OCI-LY3 (cell line): ENCODE measurements around the gene ATXN7.

ENCODE experiments used
- EZH2phosphoT487 ChIP-seq: fragments of 200-600 bp; shearing (Covaris generic); IDR thresholded peaks from 2 replicates; pipeline ENCODE4 v1.6.1; 2018; ENCODE audit warnings: antibody characterized with exemption, mixed run types, low read depth
- TF ChIP-seq, protein P1 (sequence below): fragments of 200-600, 300-600 bp; sonication (generic); IDR thresholded peaks from 2 replicates; pipeline ENCODE4 v1.5.1; 2014; ENCODE audit warnings: antibody characterized with exemption, low read length, low read depth

DNA sequence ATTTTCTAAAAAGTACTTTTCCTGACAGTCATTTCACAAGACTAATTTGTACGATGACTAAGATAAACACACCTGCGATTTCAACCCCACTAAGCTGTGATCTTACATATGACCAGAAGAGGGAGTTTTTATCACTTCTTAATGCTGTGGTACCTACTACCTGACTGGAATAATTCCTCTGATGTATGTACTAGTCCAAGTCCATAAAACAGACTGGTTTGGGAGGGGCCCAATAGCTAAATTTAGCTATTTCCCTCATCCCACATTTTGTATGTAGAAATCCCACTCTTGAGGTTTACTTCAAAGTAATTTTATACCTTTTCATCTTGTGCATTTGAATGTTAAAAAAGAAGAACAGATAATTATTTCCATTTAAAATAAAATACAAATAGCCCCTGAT lies 98.2 kb downstream of the ATXN7 start:
- no peak for TF ChIP-seq EZH2phosphoT487
- TF ChIP-seq, protein P1, sequence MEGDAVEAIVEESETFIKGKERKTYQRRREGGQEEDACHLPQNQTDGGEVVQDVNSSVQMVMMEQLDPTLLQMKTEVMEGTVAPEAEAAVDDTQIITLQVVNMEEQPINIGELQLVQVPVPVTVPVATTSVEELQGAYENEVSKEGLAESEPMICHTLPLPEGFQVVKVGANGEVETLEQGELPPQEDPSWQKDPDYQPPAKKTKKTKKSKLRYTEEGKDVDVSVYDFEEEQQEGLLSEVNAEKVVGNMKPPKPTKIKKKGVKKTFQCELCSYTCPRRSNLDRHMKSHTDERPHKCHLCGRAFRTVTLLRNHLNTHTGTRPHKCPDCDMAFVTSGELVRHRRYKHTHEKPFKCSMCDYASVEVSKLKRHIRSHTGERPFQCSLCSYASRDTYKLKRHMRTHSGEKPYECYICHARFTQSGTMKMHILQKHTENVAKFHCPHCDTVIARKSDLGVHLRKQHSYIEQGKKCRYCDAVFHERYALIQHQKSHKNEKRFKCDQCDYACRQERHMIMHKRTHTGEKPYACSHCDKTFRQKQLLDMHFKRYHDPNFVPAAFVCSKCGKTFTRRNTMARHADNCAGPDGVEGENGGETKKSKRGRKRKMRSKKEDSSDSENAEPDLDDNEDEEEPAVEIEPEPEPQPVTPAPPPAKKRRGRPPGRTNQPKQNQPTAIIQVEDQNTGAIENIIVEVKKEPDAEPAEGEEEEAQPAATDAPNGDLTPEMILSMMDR: peak; percentile 76
